ENCODE measurements around the gene ABCC4. TPM values are rescaled to one million over a fixed set of nuclear protein-coding genes. Genes with fewer than 3 reads are reported as not detected.

Gene ABCC4
- total and polyA plus RNA-seq, 9 of the 15 experiments (the other 6 are each of a cell fraction or from before 2014, with no cell fraction given), result 9.4 to 46.1 (median 25.4) TPM

- ChIA-PET POLR2A (interaction anchor here (1.2 to 1.7 kb wide), 3 partner anchors 8 to 213 kb away, joined by 3 to 5 read pairs (median 3); no protein-coding TSS in a partner anchor), CTCF (ENCODE audit: low intra/inter-chr PET ratio) (interaction anchor here (1.5 to 6.0 kb wide), 2 partner anchors 188 to 211 kb away, joined by 5 to 57 read pairs; no protein-coding TSS in a partner anchor)
- H3K9me1 ChIP-seq (ENCODE audit: control insufficient read depth, insufficient read depth, low read length), result no peaks in the 10 kb centered on the region
- H3K4me2 ChIP-seq (ENCODE audit: insufficient read depth, low read length), result no peak overlapping the region
- no peaks in the 10 kb centered on the region; the same call in 1 of the 2 replicates for H4K20me1 ChIP-seq (replicated peaks; ENCODE audit: control insufficient read depth, insufficient read depth, low read length)
- WGBS (ENCODE audit: insufficient coverage, low coverage, missing lambda C conversion rate), result 69% methylated on average over 5 of the region's 7 CpGs
- DNase-seq (ENCODE audit: extremely low read depth in 1 of 4, low spot score in 3 of 4) (no peak), ATAC-seq (no peak), FAIRE-seq (no peak)
- no peaks in the 10 kb centered on the region for H3K9me3 ChIP-seq (replicated peaks; ENCODE audit: control insufficient read depth, insufficient read depth, low read depth, low read length)
- no peaks in the 10 kb centered on the region; the same call in 2 of the 3 replicates for H3K79me2 ChIP-seq (ENCODE audit: control insufficient read depth, insufficient read depth, low read length)
- no peak overlapping the region for H2AFZ ChIP-seq (ENCODE audit: low read depth, low read length)
- 0 out of 5 replicates have a peak, but pooled peaks cover 0 to 3% of the 10 kb centered on the region in 2 experiments for H3K4me1 ChIP-seq (replicated peaks in 1 of 2; ENCODE audit: control insufficient read depth in 2 of 2, insufficient read depth in 2 of 2, low read length in 2 of 2)
- intact Hi-C loops (cut with micrococcal nuclease), result loop anchor here (5.0 kb wide), 2 partner anchors 79 to 109 kb away; partner anchors contain the start of gene ABCC4
- H3K9ac ChIP-seq (ENCODE audit: insufficient read depth in 1 of 2, low read depth in 2 of 2, low read length in 2 of 2), result no peak overlapping the region
- H3K36me3 ChIP-seq (ENCODE audit: control insufficient read depth, insufficient read depth, low read length), result peaks cover 55% of the 10 kb centered on the region
- H3K4me3 ChIP-seq, result no peak overlapping the region
- TF ChIP-seq HLTF (IDR thresholded peaks at IDR 0.05) (no peak), SP2 (IDR thresholded peaks at IDR 0.05; ENCODE audit: extremely low read depth, low read depth, low read length, poor library complexity, severe bottlenecking) (no peak), ZNF512 (tag; IDR thresholded peaks at IDR 0.05) (no peak), CREB3 (tag; conservative IDR thresholded peaks at IDR 0.05; ENCODE audit: low read depth) (no peak), PCBP1 (IDR thresholded peaks at IDR 0.05; ENCODE audit: low read depth, low read length, poor library complexity, severe bottlenecking) (no peak), ILF3 (IDR thresholded peaks at IDR 0.05; ENCODE audit: borderline replicate concordance) (no peak)
- no peak overlapping the region for H3K27ac ChIP-seq (ENCODE audit: extremely low read depth, low read depth, low read length)
- BruUV-seq (replicated peaks), result no TSS peak
- in situ Hi-C loops (cut with MboI), result loop anchor here (5.0 to 10.0 kb wide), 2 partner anchors 102 to 194 kb away; no protein-coding TSS in a partner anchor
- no peaks in the 10 kb centered on the region for H3K27me3 ChIP-seq (ENCODE audit: control insufficient read depth in 2 of 2, insufficient read depth in 2 of 2, low read length in 2 of 2)
Observed at GRCh38 chr13:95192998-95193397, 108.3 kb downstream of the ABCC4 start.

Data from K562 (cell line).